GM19467 (cell line): ENCODE results near the gene ATG10.

Experiments used
- ATAC-seq: cut with Tn5 transposase; IDR thresholded peaks from one replicate; pipeline ENCODE4 v1.9.1; 2021; ENCODE audit warnings: mild to moderate bottlenecking, moderate library complexity; ENCODE audit not compliant: unreplicated experiment

ATG10 gene

DNA sequence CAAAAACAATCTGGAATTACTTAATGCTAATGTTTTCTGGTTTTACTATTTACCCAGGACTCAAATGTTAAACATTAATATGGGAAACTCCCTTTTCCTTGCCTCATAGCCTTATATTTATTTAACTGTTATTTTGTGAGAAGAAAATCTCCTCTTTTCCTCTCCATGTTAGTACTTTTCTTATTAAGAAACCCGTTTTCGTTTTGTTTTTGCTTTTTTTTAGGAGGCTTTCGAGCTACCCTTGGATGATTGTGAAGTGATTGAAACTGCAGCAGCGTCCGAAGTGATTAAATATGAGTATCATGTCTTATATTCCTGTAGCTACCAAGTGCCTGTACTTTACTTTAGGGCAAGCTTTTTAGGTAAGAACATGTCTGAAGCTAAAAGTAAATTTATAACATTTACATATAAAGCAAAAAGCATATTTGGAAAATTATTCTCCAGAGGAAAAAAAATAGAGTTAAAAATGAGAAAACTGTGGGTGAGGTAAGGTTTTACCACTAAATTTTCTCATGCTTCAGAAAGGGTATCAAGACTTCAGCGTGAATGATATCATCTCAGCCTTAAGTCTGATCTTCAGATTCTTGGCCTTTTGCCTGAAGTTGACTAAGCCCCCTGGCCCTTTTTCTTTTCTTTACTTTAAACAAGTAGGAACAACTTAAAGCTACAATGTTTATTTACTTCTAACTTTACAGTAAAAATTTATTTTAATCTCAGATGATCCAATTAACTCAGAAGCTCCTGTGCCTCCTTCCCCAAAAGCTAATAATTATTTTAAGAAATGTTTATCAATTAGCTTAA, 192.6 kb downstream of the ATG10 start:
- no peak for ATAC-seq

DNA sequence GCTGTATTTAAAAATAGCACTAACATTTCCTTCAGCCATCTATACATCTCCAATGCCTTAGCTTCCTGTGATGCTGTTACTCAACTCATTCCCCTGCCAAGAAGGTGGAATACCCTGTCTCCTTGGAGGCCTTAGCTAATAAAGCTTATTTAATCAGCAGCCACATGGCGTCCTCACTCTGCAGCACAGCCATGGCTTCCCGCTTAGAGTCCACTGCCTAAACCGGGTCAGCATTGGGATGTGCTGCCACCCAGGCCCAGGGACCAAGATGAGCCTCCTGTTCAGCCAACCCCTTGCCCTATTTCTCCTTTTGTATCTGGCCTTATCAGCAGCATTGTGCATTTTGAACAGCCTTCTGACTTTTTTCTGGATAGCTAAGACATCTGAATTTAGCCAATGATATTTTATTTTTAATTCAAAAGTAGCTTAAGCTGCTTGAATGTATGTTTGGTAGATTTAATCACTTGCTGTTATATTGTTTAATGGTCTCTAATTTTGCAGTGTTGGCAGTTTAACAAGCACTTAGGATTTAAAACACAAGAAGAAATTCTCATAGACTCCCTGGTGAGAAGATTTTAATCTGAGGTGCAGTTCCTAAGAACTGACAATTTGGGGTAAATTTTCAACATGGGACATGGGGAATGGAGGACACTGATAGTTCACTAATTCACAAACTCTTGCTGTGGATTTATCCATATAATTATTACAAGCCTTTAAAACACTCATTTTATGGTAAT, 193.3 kb downstream of the ATG10 start:
- ATAC-seq = no peak

- peak; percentile 85 for ATAC-seq
These were observed 194.1 kb downstream of the ATG10 start for GRCh38 chr5:82165740-82166530.

DNA sequence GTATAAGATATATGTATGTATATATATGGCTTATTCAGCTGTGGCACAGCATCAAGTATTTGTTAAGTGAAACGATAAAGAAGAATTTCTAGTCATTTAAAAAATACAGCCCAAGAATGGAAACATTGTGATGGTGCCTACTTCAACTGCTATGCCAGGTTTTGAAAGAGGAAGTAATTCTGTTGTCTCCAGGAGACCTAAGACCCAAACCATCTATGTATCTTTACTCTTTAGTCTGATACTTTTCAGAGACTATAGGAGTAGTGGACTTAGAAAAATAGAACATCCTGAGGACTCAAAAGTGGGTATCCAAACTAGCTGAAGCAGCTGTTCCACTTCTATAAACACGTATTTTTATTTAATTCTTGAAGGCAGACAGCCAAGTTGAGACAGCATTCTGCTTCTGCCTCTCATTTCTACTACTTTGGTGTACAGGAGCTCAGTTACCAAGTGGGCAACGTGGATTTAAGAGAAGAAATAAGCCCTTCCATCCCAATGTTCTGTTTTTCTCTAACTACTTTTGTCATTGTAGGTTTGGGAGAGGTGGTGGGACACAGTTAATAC, 195.6 kb downstream of the ATG10 start:
- no peak for ATAC-seq

DNA sequence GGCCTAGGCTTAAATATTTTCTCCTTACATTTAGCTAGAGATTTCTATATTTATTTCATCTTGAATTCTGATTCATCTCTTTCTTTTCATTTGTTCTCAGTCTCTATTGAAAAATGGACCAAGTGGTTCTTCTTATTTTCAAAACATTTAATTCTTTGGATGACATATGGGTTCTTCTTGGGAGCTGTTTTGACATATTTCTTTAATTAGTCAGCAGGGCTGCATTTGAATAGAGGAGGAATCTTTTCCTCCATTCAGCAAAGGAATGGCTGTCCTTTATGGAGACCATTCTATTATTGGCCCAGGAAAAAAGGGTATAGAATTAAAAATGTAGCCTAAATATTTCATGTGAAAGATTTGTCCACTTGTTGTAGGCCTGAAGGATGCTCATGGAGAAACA, 196.5 kb downstream of the ATG10 start:
- ATAC-seq = no peak

GRCh38 chr5:82169892-82170291, 198.1 kb downstream of the ATG10 start:
- no peak for ATAC-seq

GRCh38 chr5:82174128-82174918, 202.5 kb downstream of the ATG10 start:
- peak; percentile 98 for ATAC-seq

DNA sequence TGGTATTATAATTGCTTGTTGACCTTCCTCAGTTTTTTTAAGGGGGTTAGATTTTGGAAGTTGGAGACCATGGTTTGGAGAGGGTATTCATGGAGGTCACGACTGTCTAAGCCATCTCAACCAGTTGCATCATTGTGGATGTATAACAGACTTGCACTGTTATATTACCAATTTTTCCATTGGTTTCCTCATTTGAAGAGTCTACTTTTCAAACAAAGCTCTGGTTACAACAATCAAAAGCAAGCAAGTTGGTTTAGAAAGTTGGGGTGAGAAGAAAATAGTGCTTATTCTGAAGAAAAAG, 203.0 kb downstream of the ATG10 start:
- ATAC-seq = no peak

DNA sequence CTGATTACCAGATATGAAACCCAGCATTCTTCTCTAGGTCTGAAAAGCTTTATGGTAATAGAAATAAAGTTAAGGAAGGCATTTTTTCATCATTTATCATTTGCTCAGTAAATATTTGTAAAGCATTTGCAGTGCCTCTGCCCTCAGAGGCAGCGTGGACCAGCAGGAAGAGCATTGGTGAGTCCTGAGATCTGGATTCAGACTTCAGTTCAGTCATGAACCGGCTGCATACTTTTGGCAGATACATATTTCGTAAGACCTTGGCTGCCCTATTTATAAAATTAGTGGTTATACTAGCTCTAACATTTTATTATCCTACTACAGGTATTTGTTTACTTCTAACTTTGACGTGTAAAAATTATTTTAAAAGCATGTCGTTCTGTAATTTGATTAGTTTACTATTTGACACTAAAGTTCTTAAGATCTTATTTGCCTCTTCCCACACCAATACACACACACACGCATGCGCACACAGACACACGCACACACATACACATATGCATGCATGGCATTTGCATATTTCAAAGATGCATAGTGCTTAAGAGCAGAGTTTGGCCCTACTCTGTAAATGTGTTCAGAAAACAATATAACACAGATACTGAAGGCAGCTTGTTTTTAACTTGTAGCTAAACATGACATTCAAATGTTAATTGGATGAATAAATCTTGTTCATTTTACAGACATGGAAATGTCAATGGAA, 204.4 kb downstream of the ATG10 start:
- ATAC-seq = no peak

GRCh38 chr5:82178378-82178777, 206.6 kb downstream of the ATG10 start:
- no peak for ATAC-seq

DNA sequence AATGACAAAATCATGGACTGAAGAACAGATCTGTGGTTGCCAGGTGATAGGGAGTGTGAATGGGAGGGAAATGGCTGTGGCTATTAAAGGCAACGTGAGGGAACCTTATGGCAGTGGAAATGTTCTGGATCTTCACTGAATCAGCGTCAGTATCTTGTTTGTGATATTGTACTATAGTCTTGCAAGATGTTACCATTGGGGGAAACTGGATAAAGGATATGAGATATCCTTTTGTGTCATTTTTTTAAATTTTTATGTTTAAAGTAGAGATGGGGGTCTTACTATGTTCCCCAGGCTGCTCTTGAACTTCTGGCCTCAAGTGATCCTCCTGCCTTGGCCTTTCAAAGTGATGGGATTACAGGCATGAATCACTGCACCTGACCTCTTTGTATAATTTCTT, 210.8 kb downstream of the ATG10 start:
- no peak for ATAC-seq

GRCh38 chr5:82183828-82184227, 212.0 kb downstream of the ATG10 start:
- ATAC-seq = no peak

GRCh38 chr5:82185851-82186250, 214.0 kb downstream of the ATG10 start:
- no peak for ATAC-seq

GRCh38 chr5:82197550-82197949, 225.7 kb downstream of the ATG10 start:
- ATAC-seq = no peak

- ATAC-seq = no peak
These were observed 232.7 kb downstream of the ATG10 start for GRCh38 chr5:82204567-82204966.

DNA sequence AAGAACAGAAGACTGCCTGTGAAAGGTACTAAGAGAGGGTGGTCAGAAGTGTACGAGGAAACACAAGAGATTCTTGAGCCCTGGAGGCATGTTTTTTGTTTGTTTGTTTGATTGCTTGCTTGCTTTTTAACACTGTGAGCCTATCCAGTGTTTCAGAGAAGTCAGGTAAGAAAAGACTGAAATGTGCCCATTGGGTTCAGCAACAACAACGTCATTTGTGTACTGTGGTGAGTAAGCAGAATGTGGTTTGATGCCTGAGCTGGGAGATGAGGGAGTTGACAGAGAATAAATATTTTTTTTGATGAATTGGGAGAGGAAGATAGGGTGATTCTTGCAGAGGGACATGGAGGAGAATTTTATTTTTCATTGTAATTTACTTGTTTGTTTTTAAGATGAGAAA, 233.2 kb downstream of the ATG10 start:
- ATAC-seq = no peak

GRCh38 chr5:82208371-82208770, 236.5 kb downstream of the ATG10 start:
- ATAC-seq = no peak

DNA sequence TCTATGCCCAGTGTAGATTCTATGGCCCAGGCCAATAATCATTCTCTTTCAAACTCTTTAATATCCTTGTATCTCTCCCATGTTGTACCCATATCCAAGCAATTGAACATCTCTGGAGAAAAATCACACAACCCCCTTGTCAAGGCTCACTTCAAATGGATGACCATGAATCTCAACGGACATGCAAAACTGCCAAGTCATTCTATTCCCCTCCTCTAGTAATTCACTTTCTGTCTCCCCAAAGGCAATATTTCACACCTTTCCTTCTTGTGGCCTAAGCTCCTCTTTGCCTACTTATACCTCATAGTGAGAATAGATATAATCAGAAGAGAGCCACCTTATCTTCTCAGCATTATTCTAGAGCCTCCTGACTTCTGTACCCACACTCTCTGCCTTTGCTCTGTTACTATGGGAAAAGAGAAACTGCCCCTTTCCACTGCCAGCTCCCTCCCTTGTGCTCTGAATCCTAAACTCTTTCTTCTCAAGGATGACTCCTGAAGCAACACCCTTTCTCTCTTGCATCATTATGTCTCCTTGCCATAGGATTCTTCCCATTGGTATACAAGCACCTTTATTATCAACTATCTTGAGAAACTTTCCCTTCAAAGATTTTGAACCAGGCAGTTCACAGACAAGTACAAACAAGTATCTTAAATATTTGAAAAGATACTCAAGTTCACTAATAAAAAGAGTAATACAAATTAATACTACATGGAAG, 240.2 kb downstream of the ATG10 start:
- ATAC-seq = no peak

DNA sequence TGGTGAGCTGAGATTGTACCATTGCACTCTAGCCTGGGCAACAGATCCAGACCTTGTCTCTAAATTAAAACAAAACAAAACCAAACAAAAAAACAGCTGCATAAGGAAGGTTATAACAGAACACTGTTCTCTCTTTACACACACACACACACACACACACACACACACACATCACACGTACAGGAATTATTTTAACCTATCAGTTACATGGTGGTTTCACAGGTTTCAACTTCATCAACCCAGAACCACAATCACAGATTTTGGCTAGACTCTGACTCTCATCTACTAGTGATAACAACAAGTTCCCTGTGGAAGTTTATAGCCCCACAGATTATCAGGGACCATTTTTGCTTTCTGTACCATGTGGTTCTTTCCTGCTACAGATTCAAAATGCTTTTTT, 246.1 kb downstream of the ATG10 start:
- ATAC-seq = no peak
